Keratinocyte (primary cell): ENCODE measurements around the gene ATXN2. TPM values are rescaled to one million over a fixed set of nuclear protein-coding genes. Genes with fewer than 3 reads are reported as not detected.
A peak's percentile ranks its signal among the peaks of the same experiment; 100 is the strongest.

Experiments
- DNase-seq: peaks from one replicate; pipeline ENCODE4 v3.0.0-alpha.2; 2011; ENCODE audit warnings: low read depth, missing footprints, low spot score
- FAIRE-seq: peaks from 2 replicates; lab custom pipeline; 2011; peaks lifted over from hg19 to GRCh38; lab: Jason Lieb, UNC
- H2AFZ ChIP-seq: 2 replicates; pipeline ENCODE4 v1.6.0; 2012; ENCODE audit warnings: low read length, control low read depth, inconsistent platforms; ENCODE audit not compliant: control insufficient read depth
- H3K27ac ChIP-seq: 2 replicates; pipeline ENCODE4 v1.5.1; 2011; ENCODE audit warnings: low read length; ENCODE audit not compliant: control insufficient read depth, insufficient read depth
- H3K27me3 ChIP-seq: 3 replicates; pipeline ENCODE4 v1.6.0; 2011; ENCODE audit warnings: low read length; ENCODE audit not compliant: control insufficient read depth, insufficient read depth; ENCODE audit errors: extremely low read depth
- H3K36me3 ChIP-seq, 2 experiments: 2 replicates in 1 of 2; 3 replicates in 1 of 2; pipeline ENCODE4 v1.5.1; 2011; ENCODE audit warnings: low read length in 2 of 2, mild to moderate bottlenecking in 1 of 2; ENCODE audit not compliant: control insufficient read depth in 2 of 2, insufficient read depth in 2 of 2; ENCODE audit errors: extremely low read depth in 1 of 2
- H3K4me1 ChIP-seq: 3 replicates; pipeline ENCODE4 v1.5.1; 2011; ENCODE audit warnings: low read length; ENCODE audit not compliant: control insufficient read depth, insufficient read depth; ENCODE audit errors: extremely low read depth
- H3K4me2 ChIP-seq: 3 replicates; pipeline ENCODE4 v1.6.0; 2011; ENCODE audit warnings: low read depth, low read length; ENCODE audit not compliant: control insufficient read depth, insufficient read depth; ENCODE audit errors: extremely low read depth
- H3K4me3 ChIP-seq, 3 experiments: fragments of 200-600 bp in 1 of 3; sonication (generic) in 1 of 3; 2 replicates in 2 of 3; 3 replicates in 1 of 3; pipeline ENCODE4 v1.5.1; 2011 to 2016; ENCODE audit warnings: low read length in 3 of 3, mild to moderate bottlenecking in 3 of 3, control low read depth in 2 of 3, inconsistent platforms in 1 of 3, low read depth in 1 of 3, mixed read lengths in 1 of 3, mixed run types in 1 of 3, moderate library complexity in 1 of 3; ENCODE audit not compliant: control insufficient read depth in 2 of 3, insufficient read depth in 2 of 3; ENCODE audit errors: extremely low read depth in 1 of 3
- H3K79me2 ChIP-seq: 2 replicates; pipeline ENCODE4 v1.6.0; 2012; ENCODE audit warnings: low read length; ENCODE audit not compliant: control insufficient read depth, insufficient read depth
- H3K9ac ChIP-seq: 3 replicates; pipeline ENCODE4 v1.6.0; 2011; ENCODE audit warnings: low read length; ENCODE audit not compliant: control insufficient read depth, insufficient read depth; ENCODE audit errors: extremely low read depth
- H3K9me1 ChIP-seq: 3 replicates; pipeline ENCODE4 v1.6.0; 2011; ENCODE audit warnings: low read length; ENCODE audit not compliant: control insufficient read depth, insufficient read depth; ENCODE audit errors: extremely low read depth
- H3K9me3 ChIP-seq: 2 replicates; pipeline ENCODE4 v1.5.1; 2012; ENCODE audit warnings: low read depth, low read length; ENCODE audit not compliant: control insufficient read depth
- H4K20me1 ChIP-seq: 3 replicates; pipeline ENCODE4 v1.6.0; 2011; ENCODE audit warnings: low read length; ENCODE audit not compliant: control insufficient read depth, insufficient read depth; ENCODE audit errors: extremely low read depth
- EZH2 ChIP-seq: IDR thresholded peaks from one replicate; pipeline ENCODE4 v1.6.1; 2012; ENCODE audit warnings: inconsistent platforms, mild to moderate bottlenecking, low read length, moderate library complexity
- dilution Hi-C: fragments of 300-500 bp; cut with MboI; formaldehyde crosslinking; loops from one replicate; pipeline ENCODE4 v1.7.0; 2020; ENCODE audit warnings: low sequenced_read_pairs; ENCODE audit not compliant: extremely low pct_ligation_motif_present
- polyA plus RNA-seq, 5 experiments: library from polyadenylated mRNA; depleted of rRNA in 3 of 5; stranded (reverse) in 3 of 5; stranded (forward) in 1 of 5; unstranded in 1 of 5; fragments of >200 nt; gene quantifications; 1 replicate in 1 of 5; 2 replicates in 3 of 5; 3 replicates in 1 of 5; pipeline versions ENCODE4 v1.2.1 to v1.2.3, GENCODE V29; 2011 to 2012; ENCODE audit warnings: missing spikeins in 2 of 5, low read depth in 1 of 5, low replicate concordance in 1 of 5
- TF ChIP-seq, protein P1 (sequence below), 3 experiments: IDR thresholded peaks in 1 of 3; conservative IDR thresholded peaks in 1 of 3; optimal IDR thresholded peaks in 1 of 3; 2 replicates in 2 of 3; 3 replicates in 1 of 3; pipeline versions ENCODE3 to v1.5.1; 2011; ENCODE audit warnings: low read length in 3 of 3, mild to moderate bottlenecking in 3 of 3, moderate library complexity in 2 of 3, control low read depth in 1 of 3, inconsistent platforms in 1 of 3; ENCODE audit not compliant: insufficient read depth in 2 of 3; ENCODE audit errors: extremely low read depth in 1 of 3

ATXN2 gene
- polyA plus RNA-seq, 1 donor (not counting 4 experiments of a cell fraction or from before 2014, with no cell fraction given), result 19.6 TPM

DNA sequence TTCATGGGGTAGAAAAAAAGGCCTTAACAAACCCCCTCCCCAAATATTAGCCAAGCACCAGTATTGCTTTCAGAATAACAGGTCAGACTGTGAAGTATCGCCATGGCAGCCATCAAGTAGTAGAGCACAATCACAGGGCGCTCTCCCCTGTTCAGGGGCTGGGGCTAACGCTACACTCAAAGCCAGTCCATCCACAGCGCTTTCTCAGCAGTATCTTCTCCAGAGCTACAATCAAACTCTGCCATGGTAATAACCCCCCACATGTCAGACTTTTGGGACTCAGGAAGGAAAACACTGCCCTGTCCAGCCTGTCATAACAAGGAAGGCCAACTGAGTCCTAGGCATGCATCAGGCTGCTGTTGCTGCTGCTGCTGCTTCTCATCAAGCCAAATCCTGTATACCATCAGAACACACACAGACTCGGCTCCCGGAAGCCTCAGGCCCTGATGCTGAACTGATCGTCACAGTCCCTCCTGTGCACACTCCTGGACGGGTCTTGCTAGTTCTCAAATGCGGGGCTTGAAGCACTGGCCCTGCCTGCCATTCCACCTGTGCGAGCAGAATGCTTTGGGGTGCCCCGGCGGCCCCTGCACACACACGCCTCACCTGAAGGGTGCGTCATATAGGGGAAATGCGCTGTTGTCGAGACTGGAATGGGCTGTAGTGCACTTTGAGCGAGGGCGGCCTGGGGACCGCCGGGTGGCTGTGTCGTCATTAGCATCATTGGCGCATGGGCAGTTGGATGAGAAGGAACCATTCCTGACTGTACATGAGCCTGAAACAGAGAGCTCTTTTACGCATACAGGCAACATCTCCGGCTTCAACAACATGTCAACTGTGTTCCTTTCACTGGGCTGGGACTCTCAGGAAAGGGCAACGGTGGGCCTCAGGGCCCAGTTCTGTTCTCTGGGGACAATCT, 145.8 kb downstream of the ATXN2 start:
- Histone ChIP-seq H3K9me1 (no peaks in the 10 kb centered on the region), H3K9me3 (no peaks in the 10 kb centered on the region), H3K4me1 (no peaks in the 10 kb centered on the region), H4K20me1 (peaks cover 4% of the 10 kb centered on the region), H2AFZ (no peak overlapping the region), H3K27ac (no peak overlapping the region), H3K36me3 (peaks cover 41 to 49% of the 10 kb centered on the region in 2 experiments), H3K4me2 (no peak overlapping the region), H3K4me3 (no peak overlapping the region), H3K9ac (no peak overlapping the region), H3K79me2 (no peaks in the 10 kb centered on the region), H3K27me3 (no peaks in the 10 kb centered on the region)
- dilution Hi-C loops, result no loop called here
- TF ChIP-seq EZH2, result no peak
- TF ChIP-seq, protein P1, sequence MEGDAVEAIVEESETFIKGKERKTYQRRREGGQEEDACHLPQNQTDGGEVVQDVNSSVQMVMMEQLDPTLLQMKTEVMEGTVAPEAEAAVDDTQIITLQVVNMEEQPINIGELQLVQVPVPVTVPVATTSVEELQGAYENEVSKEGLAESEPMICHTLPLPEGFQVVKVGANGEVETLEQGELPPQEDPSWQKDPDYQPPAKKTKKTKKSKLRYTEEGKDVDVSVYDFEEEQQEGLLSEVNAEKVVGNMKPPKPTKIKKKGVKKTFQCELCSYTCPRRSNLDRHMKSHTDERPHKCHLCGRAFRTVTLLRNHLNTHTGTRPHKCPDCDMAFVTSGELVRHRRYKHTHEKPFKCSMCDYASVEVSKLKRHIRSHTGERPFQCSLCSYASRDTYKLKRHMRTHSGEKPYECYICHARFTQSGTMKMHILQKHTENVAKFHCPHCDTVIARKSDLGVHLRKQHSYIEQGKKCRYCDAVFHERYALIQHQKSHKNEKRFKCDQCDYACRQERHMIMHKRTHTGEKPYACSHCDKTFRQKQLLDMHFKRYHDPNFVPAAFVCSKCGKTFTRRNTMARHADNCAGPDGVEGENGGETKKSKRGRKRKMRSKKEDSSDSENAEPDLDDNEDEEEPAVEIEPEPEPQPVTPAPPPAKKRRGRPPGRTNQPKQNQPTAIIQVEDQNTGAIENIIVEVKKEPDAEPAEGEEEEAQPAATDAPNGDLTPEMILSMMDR (optimal IDR thresholded peaks at IDR 0.05 in 1 of 3, IDR thresholded peaks at IDR 0.05 in 1 of 3, conservative IDR thresholded peaks at IDR 0.05 in 1 of 3; ENCODE audit: extremely low read depth in 1 of 3, insufficient read depth in 2 of 3, low read length in 3 of 3), result no peak
- DNase-seq (no peak), FAIRE-seq (no peak)

DNA sequence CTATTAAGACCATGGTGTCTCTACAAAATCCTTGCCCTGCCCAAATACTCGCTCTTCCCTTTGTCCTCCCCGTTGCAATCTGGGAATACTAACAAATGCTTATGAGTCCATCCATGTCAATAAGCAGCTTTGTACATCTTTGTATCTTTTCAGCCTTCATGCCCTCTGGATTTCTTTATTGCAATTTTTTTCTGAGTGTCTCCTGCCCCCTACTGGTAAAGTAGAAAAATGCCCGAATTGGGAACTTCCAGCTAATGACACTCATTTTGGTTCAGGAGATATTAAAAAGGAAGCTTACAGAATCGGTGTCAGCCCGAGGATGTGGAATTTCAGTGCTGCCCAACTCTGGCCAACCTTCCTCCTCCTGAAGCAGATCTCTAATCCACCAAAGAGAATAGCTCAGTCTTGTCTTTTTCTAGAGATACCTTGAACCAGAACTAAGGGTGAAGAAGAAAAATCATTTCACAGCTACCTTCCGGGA, 147.4 kb downstream of the ATXN2 start:
- Histone ChIP-seq H2AFZ (no peak overlapping the region), H3K27me3 (no peaks in the 10 kb centered on the region), H3K4me2 (no peak overlapping the region), H3K9me1 (no peaks in the 10 kb centered on the region), H3K9ac (no peak overlapping the region), H3K27ac (no peak overlapping the region), H3K36me3 (peaks cover 41 to 56% of the 10 kb centered on the region in 2 experiments), H3K4me3 (no peak overlapping the region), H4K20me1 (peaks cover 4% of the 10 kb centered on the region), H3K4me1 (no peaks in the 10 kb centered on the region), H3K9me3 (no peaks in the 10 kb centered on the region), H3K79me2 (no peaks in the 10 kb centered on the region)
- no peak for TF ChIP-seq EZH2
- TF ChIP-seq, protein P1 (optimal IDR thresholded peaks at IDR 0.05 in 1 of 3, IDR thresholded peaks at IDR 0.05 in 1 of 3, conservative IDR thresholded peaks at IDR 0.05 in 1 of 3; ENCODE audit: extremely low read depth in 1 of 3, insufficient read depth in 2 of 3, low read length in 3 of 3), result peak; percentile 1 to 67 (median 60)
- DNase-seq (no peak), FAIRE-seq (no peak)
- dilution Hi-C loops, result no loop called here
